ENCODE results near the gene OGFOD3. TPM values are rescaled to one million over a fixed set of nuclear protein-coding genes. Genes with fewer than 3 reads are reported as not detected.

OGFOD3 gene
- total RNA-seq, 4 donors from 2014 or later: 13.0 to 33.5 (median 20.0) TPM

DNA sequence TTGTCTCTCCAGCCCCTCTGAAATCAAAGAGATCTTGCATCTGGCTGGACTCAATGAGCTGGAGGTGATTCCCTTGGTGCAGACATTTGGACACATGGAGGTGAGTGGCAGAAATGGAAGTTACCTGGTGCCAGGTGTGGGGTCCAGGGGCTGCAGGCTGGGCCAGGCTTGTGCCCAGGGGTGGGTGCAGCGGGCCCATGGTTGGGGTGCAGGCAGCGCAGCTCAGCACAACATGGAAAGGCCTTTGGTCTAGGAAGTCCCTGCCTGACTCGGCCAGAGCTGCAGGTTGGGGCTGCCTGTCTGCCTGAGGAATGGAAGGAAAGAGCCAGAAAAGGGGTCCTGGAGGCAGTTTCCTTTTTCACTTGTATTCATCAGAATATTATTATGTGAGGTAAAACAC lies 10.2 kb upstream of the OGFOD3 start:
- peaks cover 3% of the 10 kb centered on the region for H3K4me1 ChIP-seq
- H3K36me3 ChIP-seq: peaks cover 4% of the 10 kb centered on the region
- H3K4me3 ChIP-seq: no peak overlapping the region
- H3K27me3 ChIP-seq: no peaks in the 10 kb centered on the region
- WGBS: 92% methylated on average over 3 of the region's 3 CpGs
- no peak for DNase-seq (ENCODE audit: low spot score in 2 of 2)
- TF ChIP-seq POLR2AphosphoS5 (IDR thresholded peaks at IDR 0.05) (no peak), POLR2A (IDR thresholded peaks at IDR 0.05) (no peak), EP300 (IDR thresholded peaks at IDR 0.05) (no peak)
- TF ChIP-seq, protein P1, sequence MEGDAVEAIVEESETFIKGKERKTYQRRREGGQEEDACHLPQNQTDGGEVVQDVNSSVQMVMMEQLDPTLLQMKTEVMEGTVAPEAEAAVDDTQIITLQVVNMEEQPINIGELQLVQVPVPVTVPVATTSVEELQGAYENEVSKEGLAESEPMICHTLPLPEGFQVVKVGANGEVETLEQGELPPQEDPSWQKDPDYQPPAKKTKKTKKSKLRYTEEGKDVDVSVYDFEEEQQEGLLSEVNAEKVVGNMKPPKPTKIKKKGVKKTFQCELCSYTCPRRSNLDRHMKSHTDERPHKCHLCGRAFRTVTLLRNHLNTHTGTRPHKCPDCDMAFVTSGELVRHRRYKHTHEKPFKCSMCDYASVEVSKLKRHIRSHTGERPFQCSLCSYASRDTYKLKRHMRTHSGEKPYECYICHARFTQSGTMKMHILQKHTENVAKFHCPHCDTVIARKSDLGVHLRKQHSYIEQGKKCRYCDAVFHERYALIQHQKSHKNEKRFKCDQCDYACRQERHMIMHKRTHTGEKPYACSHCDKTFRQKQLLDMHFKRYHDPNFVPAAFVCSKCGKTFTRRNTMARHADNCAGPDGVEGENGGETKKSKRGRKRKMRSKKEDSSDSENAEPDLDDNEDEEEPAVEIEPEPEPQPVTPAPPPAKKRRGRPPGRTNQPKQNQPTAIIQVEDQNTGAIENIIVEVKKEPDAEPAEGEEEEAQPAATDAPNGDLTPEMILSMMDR (IDR thresholded peaks at IDR 0.05): no peak
- no peak overlapping the region for H3K27ac ChIP-seq
- H3K9me3 ChIP-seq: no peaks in the 10 kb centered on the region

DNA sequence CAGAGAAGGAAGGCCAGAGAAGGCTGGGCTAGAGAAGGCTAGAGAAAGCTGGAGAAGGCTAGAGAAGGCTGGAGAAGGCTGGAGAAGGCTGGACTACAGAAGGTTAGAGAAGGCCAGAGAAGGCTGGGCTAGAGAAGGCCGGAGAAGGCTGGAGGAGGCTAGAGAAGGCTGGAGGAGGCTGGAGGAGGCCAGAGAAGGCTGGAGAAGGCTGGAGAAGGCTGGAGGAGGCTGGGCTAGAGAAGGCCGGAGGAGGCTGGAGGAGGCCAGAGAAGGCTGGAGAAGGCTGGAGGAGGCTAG lies 6.4 kb upstream of the OGFOD3 start:
- no peak overlapping the region for H3K4me3 ChIP-seq
- H3K27ac ChIP-seq: no peak overlapping the region
- WGBS: 93% methylated on average over 2 of the region's 2 CpGs
- peaks cover 3% of the 10 kb centered on the region for H3K4me1 ChIP-seq
- H3K9me3 ChIP-seq: no peaks in the 10 kb centered on the region
- H3K36me3 ChIP-seq: peaks cover 5% of the 10 kb centered on the region
- no peak for DNase-seq (ENCODE audit: low spot score in 2 of 2)
- no peaks in the 10 kb centered on the region for H3K27me3 ChIP-seq
- TF ChIP-seq POLR2AphosphoS5 (IDR thresholded peaks at IDR 0.05): no peak
- no peak for TF ChIP-seq POLR2A (IDR thresholded peaks at IDR 0.05)
- no peak for TF ChIP-seq EP300 (IDR thresholded peaks at IDR 0.05)
- TF ChIP-seq, protein P1 (IDR thresholded peaks at IDR 0.05): no peak

DNA sequence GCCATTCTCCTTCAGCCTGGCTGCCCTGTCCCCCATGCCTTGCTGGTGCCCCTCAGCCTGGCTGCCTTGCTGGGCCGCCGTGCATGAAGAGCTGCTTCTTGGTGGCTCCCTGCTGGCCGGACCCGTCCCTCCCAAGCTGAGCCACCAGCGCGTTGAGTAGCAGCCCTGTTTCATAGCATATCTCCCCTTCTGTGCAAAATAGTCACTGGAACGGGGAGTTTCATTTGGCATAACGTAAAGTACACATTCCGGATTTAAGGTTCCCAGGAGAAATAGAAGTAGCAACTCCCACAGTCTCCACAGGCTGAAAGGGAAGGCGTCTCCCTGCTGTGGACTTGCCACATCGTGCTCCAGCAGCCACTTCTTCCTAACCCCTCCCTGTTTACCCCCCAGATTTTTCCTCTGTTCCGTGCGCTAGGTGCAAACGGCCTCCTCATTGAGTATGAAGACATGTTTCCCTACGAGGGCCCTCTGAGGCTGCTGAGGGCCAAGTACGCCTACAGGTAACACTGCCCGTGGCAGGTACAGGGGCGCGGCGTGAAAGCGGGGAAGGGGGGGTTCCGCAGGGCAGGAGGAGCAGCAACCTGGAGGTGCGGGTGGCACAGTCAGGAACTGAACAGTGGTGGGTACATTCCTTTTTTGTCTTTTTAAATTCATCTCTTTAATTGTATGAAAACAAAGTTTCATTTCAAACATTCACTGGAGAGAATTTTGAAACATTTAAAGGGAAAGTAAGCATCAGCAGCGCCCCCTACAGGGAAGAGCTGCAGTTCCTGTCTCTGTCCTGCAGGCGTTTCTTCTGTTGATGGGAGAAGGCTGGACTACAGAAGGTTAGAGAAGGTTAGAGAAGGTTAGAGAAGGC lies 5.8 kb upstream of the OGFOD3 start:
- H3K27ac ChIP-seq: no peak overlapping the region
- peaks cover 9% of the 10 kb centered on the region for H3K4me1 ChIP-seq
- H3K4me3 ChIP-seq: peak overlapping the region; percentile 26
- H3K36me3 ChIP-seq: peaks cover 3% of the 10 kb centered on the region
- TF ChIP-seq, protein P1 (IDR thresholded peaks at IDR 0.05): peak; percentile 49 to 65
- no peak for TF ChIP-seq POLR2A (IDR thresholded peaks at IDR 0.05)
- no peak for TF ChIP-seq POLR2AphosphoS5 (IDR thresholded peaks at IDR 0.05)
- TF ChIP-seq EP300 (IDR thresholded peaks at IDR 0.05): no peak
- no peaks in the 10 kb centered on the region for H3K9me3 ChIP-seq
- WGBS: 70% methylated on average over 22 of the region's 25 CpGs
- H3K27me3 ChIP-seq: no peaks in the 10 kb centered on the region
- DNase-seq (ENCODE audit: low spot score in 2 of 2): no peak

DNA sequence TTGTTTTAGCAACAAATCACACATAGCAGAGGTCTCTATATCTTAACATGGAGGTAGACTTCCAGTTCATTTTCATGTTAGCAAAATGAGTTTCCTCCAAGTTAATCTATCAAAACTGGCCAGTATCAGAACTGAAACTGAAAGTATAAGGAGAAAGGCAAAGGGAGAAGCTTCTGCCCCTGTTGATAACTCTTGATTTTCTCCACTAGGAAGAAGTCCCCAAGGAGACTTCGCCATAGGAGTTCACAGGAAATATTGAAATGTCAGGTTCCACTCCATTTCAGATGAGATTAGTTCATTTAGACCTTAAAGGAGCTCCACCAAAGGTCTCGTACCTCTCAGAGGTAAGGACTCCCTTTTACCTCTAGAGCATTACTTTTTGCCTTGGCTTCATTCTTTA lies 1.2 kb upstream of the OGFOD3 start:
- no peak for DNase-seq (ENCODE audit: low spot score in 2 of 2)
- peaks cover 33% of the 10 kb centered on the region for H3K4me1 ChIP-seq
- no peaks in the 10 kb centered on the region for H3K9me3 ChIP-seq
- WGBS: 85% methylated on average over 2 of the region's 2 CpGs
- TF ChIP-seq POLR2A (IDR thresholded peaks at IDR 0.05): no peak
- TF ChIP-seq, protein P1 (IDR thresholded peaks at IDR 0.05): no peak
- no peak for TF ChIP-seq POLR2AphosphoS5 (IDR thresholded peaks at IDR 0.05)
- no peak for TF ChIP-seq EP300 (IDR thresholded peaks at IDR 0.05)
- peaks cover 3% of the 10 kb centered on the region for H3K36me3 ChIP-seq
- H3K27me3 ChIP-seq: no peaks in the 10 kb centered on the region
- peak overlapping the region; percentile 75 for H3K4me3 ChIP-seq
- no peak overlapping the region for H3K27ac ChIP-seq

DNA sequence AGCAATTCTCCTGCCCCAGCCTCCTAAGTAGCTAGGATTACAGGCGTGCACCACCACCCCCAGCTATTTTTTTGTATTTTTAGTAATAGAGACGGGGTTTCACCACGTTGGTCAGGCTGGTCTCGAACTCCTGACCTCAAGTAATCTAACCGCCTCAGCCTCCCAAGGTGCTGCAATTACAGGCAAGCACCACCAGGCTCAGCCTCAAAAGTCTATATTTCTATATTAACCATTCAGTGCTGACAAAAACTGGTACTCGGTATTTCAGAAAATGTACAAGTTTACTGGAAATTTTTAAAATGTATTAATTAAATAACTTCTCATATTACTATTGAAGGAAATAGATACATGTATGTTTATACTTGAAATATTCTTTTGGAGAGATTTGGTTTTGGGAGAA lies 1.6 kb downstream of the OGFOD3 start:
- peaks cover 32% of the 10 kb centered on the region for H3K4me1 ChIP-seq
- H3K27me3 ChIP-seq: no peaks in the 10 kb centered on the region
- H3K4me3 ChIP-seq: no peak overlapping the region
- no peaks in the 10 kb centered on the region for H3K9me3 ChIP-seq
- H3K27ac ChIP-seq: no peak overlapping the region
- WGBS: 87% methylated on average over 6 of the region's 6 CpGs
- H3K36me3 ChIP-seq: peaks cover 8% of the 10 kb centered on the region
- TF ChIP-seq POLR2AphosphoS5 (IDR thresholded peaks at IDR 0.05) (no peak), POLR2A (IDR thresholded peaks at IDR 0.05) (no peak), EP300 (IDR thresholded peaks at IDR 0.05) (no peak)
- TF ChIP-seq, protein P1 (IDR thresholded peaks at IDR 0.05): no peak
- no peak for DNase-seq (ENCODE audit: low spot score in 2 of 2)

All from suprapubic skin (tissue), 4 donors.